ENCODE measurements around the gene MORN1.

Gene MORN1

GRCh38 chr1:2316451-2316961, 74.8 kb downstream of the MORN1 start:
- DNase-seq: no peak

- DNase-seq: no peak
Observed at GRCh38 chr1:2315674-2316450, 75.5 kb downstream of the MORN1 start.

- peak; percentile 32 to 36 for DNase-seq
Observed at GRCh38 chr1:2314803-2315673, 76.3 kb downstream of the MORN1 start.

- no peak for DNase-seq
Observed at GRCh38 chr1:2314273-2314802, 77.0 kb downstream of the MORN1 start.

- DNase-seq: no peak
Observed at GRCh38 chr1:2313651-2314261, 77.6 kb downstream of the MORN1 start.

GRCh38 chr1:2312515-2313301, 78.6 kb downstream of the MORN1 start:
- no peak for DNase-seq

- DNase-seq: no peak
Observed at GRCh38 chr1:2312160-2312514, 79.2 kb downstream of the MORN1 start.

- peak in 1 of 2 experiments; percentile 29 for DNase-seq
Observed at GRCh38 chr1:2311184-2312032, 79.9 kb downstream of the MORN1 start.

- no peak for DNase-seq
Observed at GRCh38 chr1:2310332-2311183, 80.8 kb downstream of the MORN1 start.

GRCh38 chr1:2308844-2309243, 82.5 kb downstream of the MORN1 start:
- DNase-seq: no peak

- no peak for DNase-seq
Observed at GRCh38 chr1:2307972-2308371, 83.4 kb downstream of the MORN1 start.

- no peak for DNase-seq
Observed at GRCh38 chr1:2307064-2307605, 84.2 kb downstream of the MORN1 start.

- DNase-seq: no peak
Observed at GRCh38 chr1:2306151-2306978, 85.0 kb downstream of the MORN1 start.

GRCh38 chr1:2304921-2305681, 86.3 kb downstream of the MORN1 start:
- DNase-seq: no peak

- no peak for DNase-seq
Observed at GRCh38 chr1:2304282-2304681, 87.1 kb downstream of the MORN1 start.

GRCh38 chr1:2303781-2304180, 87.6 kb downstream of the MORN1 start:
- no peak for DNase-seq

- no peak for DNase-seq
Observed at GRCh38 chr1:2303016-2303775, 88.2 kb downstream of the MORN1 start.
